ENCODE measurements around the gene PHLDB2. TPM values are rescaled to one million over a fixed set of nuclear protein-coding genes. Genes with fewer than 3 reads are reported as not detected.

Gene PHLDB2
- total and polyA plus RNA-seq, 2 of the 13 experiments (the other 11 are each of a cell fraction or from before 2014, with no cell fraction given): 8.4 to 23.6 TPM

- TF ChIP-seq TFE3 (CRISPR knock-in tag; IDR thresholded peaks at IDR 0.05) (0 out of 2 replicates have a peak, but pooled peaks have one; percentile 3), ZNF7 (CRISPR knock-in tag; IDR thresholded peaks at IDR 0.05) (peak; percentile 86), STAG1 (CRISPR knock-in tag; IDR thresholded peaks at IDR 0.05) (peak; percentile 93), KLF16 (CRISPR knock-in tag; IDR thresholded peaks at IDR 0.05) (peak in 1 of 2 experiments; percentile 14; a peak in 1 of 4 replicates), CTCF (CRISPR knock-in tag; IDR thresholded peaks at IDR 0.05) (peak; percentile 86), RAD21 (CRISPR knock-in tag; IDR thresholded peaks at IDR 0.05) (peak; percentile 72), ELF3 (CRISPR knock-in tag; IDR thresholded peaks at IDR 0.05) (peak; percentile 76), ZNF781 (CRISPR knock-in tag; IDR thresholded peaks at IDR 0.05; ENCODE audit: borderline replicate concordance, not compliant biosample characterization) (no peak), KAT8 (CRISPR knock-in tag; IDR thresholded peaks at IDR 0.05) (0 out of 2 replicates have a peak, but pooled peaks have one; percentile 16), GATAD2A (CRISPR knock-in tag; IDR thresholded peaks at IDR 0.05) (0 out of 2 replicates have a peak, but pooled peaks have one; percentile 26)
Observed at GRCh38 chr3:111967651-111968274, 108.7 kb downstream of the PHLDB2 start (continued).
